OCI-LY1 (cell line): ENCODE results near the gene RHOB.

Experiments used
- EZH2 ChIP-seq: fragments of 200-600 bp; sonication (generic), shearing (Covaris generic); IDR thresholded peaks from 2 replicates; pipeline ENCODE4 v1.8.0; 2017; ENCODE audit warnings: borderline replicate concordance, mixed run types, mild to moderate bottlenecking, antibody characterized with exemption, low read length, moderate library complexity, mixed read lengths
- TF ChIP-seq, protein P1 (sequence below): fragments of 200-600 bp; sonication (generic), shearing (Covaris generic); IDR thresholded peaks from 2 replicates; pipeline ENCODE4 v1.5.1; 2017; ENCODE audit warnings: mild to moderate bottlenecking, antibody characterized with exemption, low read length, moderate library complexity, mixed read lengths

DNA sequence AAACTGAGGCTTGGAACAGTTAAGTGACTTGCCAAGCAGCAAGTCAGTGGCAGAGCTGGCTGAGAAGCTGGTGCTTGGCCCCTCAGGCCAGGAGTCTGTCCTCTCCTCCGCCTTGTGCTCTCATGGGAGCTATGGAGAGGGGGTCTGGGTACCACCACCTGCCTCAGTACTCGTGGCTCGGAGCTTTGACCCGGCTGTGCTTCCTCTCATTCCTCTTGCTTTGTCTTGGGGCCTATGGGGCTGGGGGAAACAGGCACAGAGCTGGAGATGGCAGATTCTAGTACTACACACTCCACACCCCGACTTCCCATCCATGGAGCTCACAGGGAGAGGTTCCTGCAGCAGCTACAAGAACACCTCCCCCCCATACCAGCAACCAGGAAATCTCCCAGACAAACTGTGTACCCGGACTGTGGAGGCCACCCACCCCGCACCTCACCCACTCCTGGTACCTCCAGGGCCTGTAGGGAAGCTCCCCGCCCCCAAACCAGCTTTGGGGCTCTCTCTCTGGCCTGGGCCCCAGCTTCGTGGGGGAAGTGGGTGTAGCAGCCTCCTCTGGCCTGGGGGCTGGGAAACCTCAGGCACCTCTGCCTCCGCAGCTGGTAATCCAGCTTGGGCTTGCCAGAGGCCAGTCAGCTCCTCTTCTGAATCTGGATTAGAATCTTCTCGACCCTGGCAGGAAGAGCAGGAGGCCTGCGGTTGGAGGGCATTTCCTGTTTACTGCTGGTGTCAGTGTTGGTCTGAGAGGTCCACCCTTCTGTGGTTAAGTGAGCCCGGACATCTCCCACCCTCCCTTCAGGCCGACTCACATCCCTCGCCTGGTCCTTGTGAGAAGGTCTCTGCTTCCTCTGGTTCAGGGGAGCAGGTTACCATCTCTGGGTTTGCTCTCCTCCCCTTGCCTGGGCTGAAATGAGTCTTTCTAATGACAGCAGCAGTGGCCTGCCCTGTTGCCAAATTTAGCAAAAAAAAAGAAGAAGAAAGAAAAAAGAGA is 22.3 kb upstream of the RHOB start:
- TF ChIP-seq, protein P1, sequence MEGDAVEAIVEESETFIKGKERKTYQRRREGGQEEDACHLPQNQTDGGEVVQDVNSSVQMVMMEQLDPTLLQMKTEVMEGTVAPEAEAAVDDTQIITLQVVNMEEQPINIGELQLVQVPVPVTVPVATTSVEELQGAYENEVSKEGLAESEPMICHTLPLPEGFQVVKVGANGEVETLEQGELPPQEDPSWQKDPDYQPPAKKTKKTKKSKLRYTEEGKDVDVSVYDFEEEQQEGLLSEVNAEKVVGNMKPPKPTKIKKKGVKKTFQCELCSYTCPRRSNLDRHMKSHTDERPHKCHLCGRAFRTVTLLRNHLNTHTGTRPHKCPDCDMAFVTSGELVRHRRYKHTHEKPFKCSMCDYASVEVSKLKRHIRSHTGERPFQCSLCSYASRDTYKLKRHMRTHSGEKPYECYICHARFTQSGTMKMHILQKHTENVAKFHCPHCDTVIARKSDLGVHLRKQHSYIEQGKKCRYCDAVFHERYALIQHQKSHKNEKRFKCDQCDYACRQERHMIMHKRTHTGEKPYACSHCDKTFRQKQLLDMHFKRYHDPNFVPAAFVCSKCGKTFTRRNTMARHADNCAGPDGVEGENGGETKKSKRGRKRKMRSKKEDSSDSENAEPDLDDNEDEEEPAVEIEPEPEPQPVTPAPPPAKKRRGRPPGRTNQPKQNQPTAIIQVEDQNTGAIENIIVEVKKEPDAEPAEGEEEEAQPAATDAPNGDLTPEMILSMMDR, result no peak
- no peak for TF ChIP-seq EZH2
